ENCODE measurements around the gene JARID2.

JARID2 gene

DNA sequence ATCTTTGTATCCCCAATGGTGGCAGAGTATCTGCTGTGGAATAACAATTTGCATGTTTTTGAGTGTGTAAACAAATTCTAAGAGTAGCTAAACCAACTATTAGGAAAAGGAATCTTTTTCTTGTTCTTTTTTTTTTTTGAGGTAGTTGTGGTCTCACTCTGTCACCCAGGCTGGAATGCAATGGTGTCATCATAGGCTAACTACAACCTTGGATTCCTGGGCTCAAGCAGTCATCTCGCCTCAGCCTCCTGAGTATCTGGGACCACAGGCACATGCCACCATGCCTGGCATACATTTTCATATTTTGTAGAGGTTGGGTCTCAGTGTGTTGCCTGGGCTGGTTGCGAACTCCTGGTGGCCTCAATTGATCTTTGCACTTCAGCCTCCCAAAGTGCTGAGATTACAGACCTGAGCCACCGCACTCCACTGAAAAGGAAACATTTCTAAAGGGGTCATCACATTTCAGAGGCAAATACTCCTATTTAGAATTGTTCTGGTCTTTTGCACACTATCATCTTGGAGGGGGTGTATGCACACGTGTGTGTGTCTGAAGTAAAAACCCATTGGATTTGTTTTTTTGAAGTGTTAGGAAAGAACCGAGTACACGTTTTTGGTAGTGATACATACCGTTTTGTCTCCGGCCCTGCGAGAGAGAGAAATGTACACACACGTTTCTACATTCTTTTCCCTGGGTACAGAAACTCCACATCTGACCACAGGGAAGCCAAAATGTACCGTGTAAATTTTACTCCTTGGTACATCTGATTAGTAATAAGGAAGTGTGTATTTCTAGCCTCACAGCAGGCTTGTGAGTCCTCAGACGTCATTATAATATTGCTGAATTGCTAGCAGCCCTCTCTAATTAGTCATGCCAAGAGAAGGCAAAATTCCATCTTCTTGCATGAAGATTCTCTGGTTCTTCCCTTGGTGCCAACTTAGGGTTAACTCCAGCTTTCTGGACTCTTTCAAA is 183.6 kb downstream of the JARID2 start:
- no CpG with 5 or more reads among the region's 12 CpGs for WGBS, 2 donors (ENCODE audit: extremely low coverage in 2 of 2, insufficient read length in 2 of 2, insufficient replicate concordance in 1 of 2)
- H2AFZ ChIP-seq (ENCODE audit: low read length), result no peak overlapping the region
- H2AK5ac ChIP-seq (ENCODE audit: low read depth, low read length), result no peak overlapping the region
- H3K79me1 ChIP-seq (ENCODE audit: low read depth, low read length), result no peaks in the 10 kb centered on the region
- H3K27ac ChIP-seq (replicated peaks; ENCODE audit: low read length), result no peak overlapping the region
- H3K4me1 ChIP-seq (ENCODE audit: control insufficient read depth in 2 of 2, insufficient read depth in 1 of 2, low read depth in 1 of 2, low read length in 2 of 2), result peaks cover 29 to 67% of the 10 kb centered on the region in 2 donors
- H2BK15ac ChIP-seq (ENCODE audit: low read length), result no peak overlapping the region
- H3K36me3 ChIP-seq (replicated peaks in 1 of 2; ENCODE audit: control insufficient read depth in 2 of 2, insufficient read depth in 2 of 2, low read length in 2 of 2), result peaks cover 0 to 11% of the 10 kb centered on the region in 2 donors
- no peaks in the 10 kb centered on the region for H3K27me3 ChIP-seq (ENCODE audit: control insufficient read depth in 3 of 3, insufficient read depth in 3 of 3, low read depth in 1 of 3, low read length in 3 of 3)
- DNase-seq (ENCODE audit: low spot score), result no peak
- H4K8ac ChIP-seq (ENCODE audit: low read depth, low read length), result no peak overlapping the region
- no peak overlapping the region for H3K4me3 ChIP-seq (ENCODE audit: low read length in 2 of 2)
- no peak overlapping the region for H2BK5ac ChIP-seq (ENCODE audit: low read length)
- no peak overlapping the region for H3K9ac ChIP-seq (ENCODE audit: low read depth, low read length, poor library complexity)
- no peak overlapping the region for H3K4ac ChIP-seq (ENCODE audit: low read length)
- no peak overlapping the region for H3K18ac ChIP-seq (ENCODE audit: low read length)
- no peak overlapping the region for H2BK120ac ChIP-seq (ENCODE audit: low read depth, low read length)
- no peak overlapping the region for H3K23ac ChIP-seq (ENCODE audit: low read depth, low read length, poor library complexity)
- H2BK12ac ChIP-seq (ENCODE audit: low read length), result no peak overlapping the region
- no peak overlapping the region for H3K14ac ChIP-seq (ENCODE audit: low read length)
- no peak overlapping the region for H4K91ac ChIP-seq (ENCODE audit: low read depth, low read length, poor library complexity)
- no peaks in the 10 kb centered on the region for H3K9me3 ChIP-seq (replicated peaks in 1 of 2; ENCODE audit: control insufficient read depth in 2 of 2, insufficient read depth in 1 of 2, low read depth in 1 of 2, low read length in 2 of 2)
- H3K4me2 ChIP-seq (ENCODE audit: insufficient read depth, low read length, poor library complexity, severe bottlenecking), result no peak overlapping the region

DNA sequence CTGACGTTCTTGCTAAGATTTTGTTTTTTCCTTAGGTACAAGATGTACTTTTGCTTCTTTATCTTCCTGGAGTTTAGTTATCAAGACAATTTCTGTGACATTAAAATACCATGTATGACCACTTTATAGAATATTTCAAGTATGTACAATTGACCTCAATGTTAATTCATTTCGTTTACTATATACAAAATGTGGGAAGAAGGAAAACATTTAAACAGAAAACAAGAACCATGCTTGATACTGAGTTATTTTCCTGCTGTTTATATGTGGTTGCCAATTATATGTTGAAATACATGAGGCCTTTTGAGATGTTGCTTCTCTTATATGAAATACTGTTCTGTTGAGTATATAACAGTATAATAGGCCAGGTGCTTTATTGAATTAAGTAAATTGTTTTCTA is 184.3 kb downstream of the JARID2 start:
- Histone ChIP-seq H2BK120ac (ENCODE audit: low read depth, low read length) (no peak overlapping the region), H3K79me1 (ENCODE audit: low read depth, low read length) (no peaks in the 10 kb centered on the region), H3K4me1 (ENCODE audit: control insufficient read depth in 2 of 2, insufficient read depth in 1 of 2, low read depth in 1 of 2, low read length in 2 of 2) (peaks cover 29 to 70% of the 10 kb centered on the region in 2 donors), H3K9ac (ENCODE audit: low read depth, low read length, poor library complexity) (no peak overlapping the region), H2AK5ac (ENCODE audit: low read depth, low read length) (no peak overlapping the region), H3K23ac (ENCODE audit: low read depth, low read length, poor library complexity) (no peak overlapping the region), H3K27ac (replicated peaks; ENCODE audit: low read length) (no peak overlapping the region), H3K36me3 (replicated peaks in 1 of 2; ENCODE audit: control insufficient read depth in 2 of 2, insufficient read depth in 2 of 2, low read length in 2 of 2) (peaks cover 0 to 6% of the 10 kb centered on the region in 2 donors), H3K4ac (ENCODE audit: low read length) (no peak overlapping the region), H2BK15ac (ENCODE audit: low read length) (no peak overlapping the region), H3K14ac (ENCODE audit: low read length) (no peak overlapping the region), H2BK12ac (ENCODE audit: low read length) (no peak overlapping the region), H2BK5ac (ENCODE audit: low read length) (no peak overlapping the region), H4K91ac (ENCODE audit: low read depth, low read length, poor library complexity) (no peak overlapping the region), H3K18ac (ENCODE audit: low read length) (no peak overlapping the region), H3K27me3 (ENCODE audit: control insufficient read depth in 3 of 3, insufficient read depth in 3 of 3, low read depth in 1 of 3, low read length in 3 of 3) (no peaks in the 10 kb centered on the region), H3K4me2 (ENCODE audit: insufficient read depth, low read length, poor library complexity, severe bottlenecking) (no peak overlapping the region), H3K4me3 (ENCODE audit: low read length in 2 of 2) (no peak overlapping the region), H2AFZ (ENCODE audit: low read length) (no peak overlapping the region), H3K9me3 (replicated peaks in 1 of 2; ENCODE audit: control insufficient read depth in 2 of 2, insufficient read depth in 1 of 2, low read depth in 1 of 2, low read length in 2 of 2) (peaks cover 0 to 2% of the 10 kb centered on the region in 2 donors), H4K8ac (ENCODE audit: low read depth, low read length) (no peak overlapping the region)
- no CpG with 5 or more reads among the region's 2 CpGs for WGBS, 2 donors (ENCODE audit: extremely low coverage in 2 of 2, insufficient read length in 2 of 2, insufficient replicate concordance in 1 of 2)
- DNase-seq (ENCODE audit: low spot score), result no peak

DNA sequence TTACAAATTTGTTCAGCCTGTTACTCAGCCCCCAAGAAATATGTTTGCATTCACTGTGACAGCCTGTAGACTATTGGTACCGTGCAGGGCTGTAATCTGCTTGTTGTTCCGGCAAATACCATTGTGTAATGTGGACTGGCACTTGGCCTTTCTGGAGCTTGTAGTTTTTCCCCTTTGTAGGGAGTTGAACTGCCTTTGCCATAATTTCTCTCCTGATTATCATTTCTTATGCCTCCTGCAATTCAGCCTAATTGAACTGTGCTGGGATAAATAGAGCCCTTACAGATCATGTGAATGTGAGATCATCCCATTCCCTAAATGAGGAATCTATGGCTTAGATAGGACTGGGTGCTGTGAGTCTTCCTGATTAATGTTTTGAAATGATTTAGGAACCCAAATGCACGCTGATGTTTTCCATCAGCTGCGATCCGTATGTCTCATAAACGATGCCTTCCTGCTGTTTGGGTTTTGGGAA is 185.1 kb downstream of the JARID2 start:
- no peak overlapping the region for H3K18ac ChIP-seq (ENCODE audit: low read length)
- H4K8ac ChIP-seq (ENCODE audit: low read depth, low read length), result no peak overlapping the region
- no CpG with 5 or more reads among the region's 6 CpGs for WGBS, 2 donors (ENCODE audit: extremely low coverage in 2 of 2, insufficient read length in 2 of 2, insufficient replicate concordance in 1 of 2)
- no peak overlapping the region for H3K23ac ChIP-seq (ENCODE audit: low read depth, low read length, poor library complexity)
- no peak overlapping the region for H2AK5ac ChIP-seq (ENCODE audit: low read depth, low read length)
- peaks cover 0 to 4% of the 10 kb centered on the region in 2 donors for H3K36me3 ChIP-seq (replicated peaks in 1 of 2; ENCODE audit: control insufficient read depth in 2 of 2, insufficient read depth in 2 of 2, low read length in 2 of 2)
- H2BK120ac ChIP-seq (ENCODE audit: low read depth, low read length), result no peak overlapping the region
- no peak overlapping the region for H3K14ac ChIP-seq (ENCODE audit: low read length)
- H2BK15ac ChIP-seq (ENCODE audit: low read length), result no peak overlapping the region
- H3K4me3 ChIP-seq (ENCODE audit: low read length in 2 of 2), result no peak overlapping the region
- peaks cover 29 to 66% of the 10 kb centered on the region in 2 donors for H3K4me1 ChIP-seq (ENCODE audit: control insufficient read depth in 2 of 2, insufficient read depth in 1 of 2, low read depth in 1 of 2, low read length in 2 of 2)
- no peak overlapping the region for H2BK5ac ChIP-seq (ENCODE audit: low read length)
- peaks cover 0 to 5% of the 10 kb centered on the region in 2 donors for H3K9me3 ChIP-seq (replicated peaks in 1 of 2; ENCODE audit: control insufficient read depth in 2 of 2, insufficient read depth in 1 of 2, low read depth in 1 of 2, low read length in 2 of 2)
- no peak overlapping the region for H3K9ac ChIP-seq (ENCODE audit: low read depth, low read length, poor library complexity)
- no peak overlapping the region for H3K4me2 ChIP-seq (ENCODE audit: insufficient read depth, low read length, poor library complexity, severe bottlenecking)
- no peak overlapping the region for H2BK12ac ChIP-seq (ENCODE audit: low read length)
- H4K91ac ChIP-seq (ENCODE audit: low read depth, low read length, poor library complexity), result no peak overlapping the region
- H3K27ac ChIP-seq (replicated peaks; ENCODE audit: low read length), result no peak overlapping the region
- H2AFZ ChIP-seq (ENCODE audit: low read length), result no peak overlapping the region
- H3K79me1 ChIP-seq (ENCODE audit: low read depth, low read length), result no peaks in the 10 kb centered on the region
- no peaks in the 10 kb centered on the region for H3K27me3 ChIP-seq (ENCODE audit: control insufficient read depth in 3 of 3, insufficient read depth in 3 of 3, low read depth in 1 of 3, low read length in 3 of 3)
- DNase-seq (ENCODE audit: low spot score), result no peak
- H3K4ac ChIP-seq (ENCODE audit: low read length), result no peak overlapping the region

DNA sequence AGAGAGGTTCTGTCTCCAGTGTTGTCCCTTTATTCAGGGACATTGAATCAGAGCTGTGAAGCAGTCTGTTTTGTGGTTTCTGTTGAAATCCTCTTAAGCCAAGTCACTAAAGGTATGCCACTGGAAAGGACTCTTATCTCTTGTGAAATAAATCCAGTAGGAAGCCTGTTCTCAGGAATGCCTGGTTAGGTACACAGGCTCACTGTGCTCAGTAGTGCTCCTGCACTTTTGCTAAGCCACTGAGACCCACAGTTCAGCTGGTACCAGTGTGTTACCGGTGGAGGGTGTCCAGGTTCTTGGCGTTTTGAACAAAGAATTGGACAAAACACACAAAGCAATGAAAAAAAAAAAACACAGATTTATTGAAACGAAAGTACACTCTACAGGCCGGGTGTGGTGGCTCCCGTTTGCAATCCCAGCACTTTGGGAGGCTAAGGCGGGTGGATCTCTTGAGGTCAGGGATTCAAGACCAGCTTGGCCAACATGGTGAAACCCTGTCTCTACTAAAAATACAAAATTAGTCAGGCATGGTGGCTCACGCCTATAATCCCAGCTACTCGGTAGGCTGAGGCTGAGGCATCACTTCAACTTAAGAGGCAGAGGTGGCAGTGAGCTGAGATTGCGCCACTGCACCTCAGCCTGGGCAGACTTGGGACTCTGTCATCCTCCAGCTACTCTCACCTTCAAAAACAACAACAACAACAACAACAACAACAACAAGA is 186.1 kb downstream of the JARID2 start:
- H3K4ac ChIP-seq (ENCODE audit: low read length), result no peak overlapping the region
- no peak overlapping the region for H3K4me2 ChIP-seq (ENCODE audit: insufficient read depth, low read length, poor library complexity, severe bottlenecking)
- H3K18ac ChIP-seq (ENCODE audit: low read length), result no peak overlapping the region
- no peaks in the 10 kb centered on the region for H3K79me1 ChIP-seq (ENCODE audit: low read depth, low read length)
- H3K23ac ChIP-seq (ENCODE audit: low read depth, low read length, poor library complexity), result no peak overlapping the region
- no CpG with 5 or more reads among the region's 9 CpGs for WGBS, 2 donors (ENCODE audit: extremely low coverage in 2 of 2, insufficient read length in 2 of 2, insufficient replicate concordance in 1 of 2)
- H3K9ac ChIP-seq (ENCODE audit: low read depth, low read length, poor library complexity), result no peak overlapping the region
- no peak overlapping the region for H4K91ac ChIP-seq (ENCODE audit: low read depth, low read length, poor library complexity)
- H3K27me3 ChIP-seq (ENCODE audit: control insufficient read depth in 3 of 3, insufficient read depth in 3 of 3, low read depth in 1 of 3, low read length in 3 of 3), result no peaks in the 10 kb centered on the region
- no peak for DNase-seq (ENCODE audit: low spot score)
- peaks cover 0 to 5% of the 10 kb centered on the region in 2 donors for H3K9me3 ChIP-seq (replicated peaks in 1 of 2; ENCODE audit: control insufficient read depth in 2 of 2, insufficient read depth in 1 of 2, low read depth in 1 of 2, low read length in 2 of 2)
- H2AFZ ChIP-seq (ENCODE audit: low read length), result no peak overlapping the region
- no peak overlapping the region for H2AK5ac ChIP-seq (ENCODE audit: low read depth, low read length)
- H3K4me3 ChIP-seq (ENCODE audit: low read length in 2 of 2), result no peak overlapping the region
- no peak overlapping the region for H2BK12ac ChIP-seq (ENCODE audit: low read length)
- no peak overlapping the region for H2BK120ac ChIP-seq (ENCODE audit: low read depth, low read length)
- no peak overlapping the region for H2BK15ac ChIP-seq (ENCODE audit: low read length)
- H3K14ac ChIP-seq (ENCODE audit: low read length), result no peak overlapping the region
- H3K36me3 ChIP-seq (replicated peaks in 1 of 2; ENCODE audit: control insufficient read depth in 2 of 2, insufficient read depth in 2 of 2, low read length in 2 of 2), result peaks cover 0 to 4% of the 10 kb centered on the region in 2 donors
- H2BK5ac ChIP-seq (ENCODE audit: low read length), result no peak overlapping the region
- no peak overlapping the region for H4K8ac ChIP-seq (ENCODE audit: low read depth, low read length)
- H3K4me1 ChIP-seq (ENCODE audit: control insufficient read depth in 2 of 2, insufficient read depth in 1 of 2, low read depth in 1 of 2, low read length in 2 of 2), result peaks cover 31 to 61% of the 10 kb centered on the region in 2 donors
- H3K27ac ChIP-seq (replicated peaks; ENCODE audit: low read length), result no peak overlapping the region

Measured in neuronal stem cell (in vitro differentiated cells).